NCI-H2171 (cell line): ENCODE data around the gene ASB4.

Experiments used
- DNase-seq: peaks from one replicate; lab custom pipeline; 2025; lab: John Stamatoyannopoulos, UW

The ASB4 gene

GRCh38 chr7:95553939-95554338, 68.2 kb downstream of the ASB4 start:
- DNase-seq, result no peak

GRCh38 chr7:95556777-95557176, 71.0 kb downstream of the ASB4 start:
- no peak for DNase-seq

- no peak for DNase-seq
Observed at GRCh38 chr7:95558864-95559263, 73.1 kb downstream of the ASB4 start.

GRCh38 chr7:95560674-95561073, 74.9 kb downstream of the ASB4 start:
- DNase-seq, result no peak

- no peak for DNase-seq
Observed at GRCh38 chr7:95569720-95570119, 84.0 kb downstream of the ASB4 start.

GRCh38 chr7:95577137-95577536, 91.4 kb downstream of the ASB4 start:
- no peak for DNase-seq

GRCh38 chr7:95578299-95578855, 92.6 kb downstream of the ASB4 start:
- DNase-seq, result peak; percentile 78

- no peak for DNase-seq
Observed at GRCh38 chr7:95579318-95579717, 93.6 kb downstream of the ASB4 start.

- no peak for DNase-seq
Observed at GRCh38 chr7:95581467-95581866, 95.7 kb downstream of the ASB4 start.

- no peak for DNase-seq
Observed at GRCh38 chr7:95582578-95583293, 97.0 kb downstream of the ASB4 start.

- DNase-seq, result no peak
Observed at GRCh38 chr7:95583834-95584621, 98.3 kb downstream of the ASB4 start.

- DNase-seq, result no peak
Observed at GRCh38 chr7:95584769-95585425, 99.2 kb downstream of the ASB4 start.

GRCh38 chr7:95585426-95585789, 99.7 kb downstream of the ASB4 start:
- no peak for DNase-seq

- no peak for DNase-seq
Observed at GRCh38 chr7:95586951-95587301, 101.2 kb downstream of the ASB4 start.

GRCh38 chr7:95589031-95589430, 103.3 kb downstream of the ASB4 start:
- DNase-seq, result no peak

GRCh38 chr7:95589766-95590165, 104.0 kb downstream of the ASB4 start:
- DNase-seq, result no peak
